Mammary epithelial cell (primary cell): ENCODE results near the gene MIPEP.

Experiments
- CTCF ChIP-seq, 2 donors: IDR thresholded peaks in 1 of 2; conservative IDR thresholded peaks in 1 of 2; 2 replicates each; pipeline ENCODE4 v1.5.1; 2011 to 2012; ENCODE audit warnings: inconsistent platforms in 2 of 2, low read length in 2 of 2, mild to moderate bottlenecking in 2 of 2, control low read depth in 1 of 2, low read depth in 1 of 2; ENCODE audit not compliant: insufficient read depth in 1 of 2; ENCODE audit errors: extremely low read depth in 1 of 2
- EZH2 ChIP-seq: IDR thresholded peaks from 2 replicates; pipeline ENCODE4 v1.6.1; 2012; ENCODE audit warnings: low read length, inconsistent platforms, borderline replicate concordance

GRCh38 chr13:23867027-23867491 is 22.1 kb downstream of the MIPEP start:
- TF ChIP-seq CTCF (conservative IDR thresholded peaks at IDR 0.05 in 1 of 2, IDR thresholded peaks at IDR 0.05 in 1 of 2; ENCODE audit: extremely low read depth in 1 of 2, insufficient read depth in 1 of 2, low read depth in 1 of 2, low read length in 2 of 2) (no peak), EZH2 (no peak)
